ENCODE data around the gene ABL1.
"Not testable (repeated sequence)": the region's sequence is repeated elsewhere in the genome, so short reads cannot be mapped to it uniquely, and the experiment has no call there.

Gene ABL1

DNA sequence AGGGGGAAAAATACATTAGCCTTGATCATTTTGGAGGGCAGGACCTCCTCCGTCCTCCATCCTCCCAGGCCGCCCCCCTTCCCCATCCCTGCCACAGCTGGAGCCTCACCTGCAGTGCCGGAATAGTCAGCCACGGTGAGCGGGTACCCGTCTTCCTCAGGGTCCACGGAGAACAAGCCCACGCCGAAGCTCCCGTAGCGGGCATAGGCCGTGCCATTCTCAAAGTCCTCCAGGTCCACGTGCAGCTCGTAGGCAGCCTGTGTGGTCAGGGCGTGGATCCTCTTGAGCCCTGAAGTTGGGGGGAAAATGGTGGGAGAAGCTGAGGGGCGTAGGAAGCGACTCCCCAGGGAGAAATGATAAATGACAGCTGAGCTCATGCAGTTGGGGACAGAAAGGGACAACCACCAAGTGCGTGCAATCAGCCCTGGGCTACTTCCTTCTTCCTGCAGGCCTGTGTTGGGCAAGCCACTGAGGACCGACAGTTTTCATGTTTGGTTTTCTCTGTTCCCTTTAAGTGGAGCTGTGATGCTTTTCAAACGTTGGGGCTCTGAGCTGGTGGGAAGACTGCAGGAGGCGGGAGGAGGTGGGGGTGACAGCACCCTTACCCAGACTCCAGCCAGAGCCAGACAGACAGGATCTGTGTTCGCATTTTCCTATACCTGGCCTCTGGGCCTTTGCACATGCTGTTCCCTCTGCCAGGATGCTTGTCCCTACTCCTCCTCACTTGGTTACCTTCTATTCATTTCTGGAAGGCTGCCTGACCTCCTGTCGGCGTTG lies 70.3 kb downstream of the ABL1 start:
- DNase-seq: peak in 2 of 3 donors; percentile 21 to 26

GRCh38 chr9:130905902-130906734 lies 71.1 kb downstream of the ABL1 start:
- no peak for DNase-seq

GRCh38 chr9:130906735-130907416 lies 71.8 kb downstream of the ABL1 start:
- DNase-seq: no peak

DNA sequence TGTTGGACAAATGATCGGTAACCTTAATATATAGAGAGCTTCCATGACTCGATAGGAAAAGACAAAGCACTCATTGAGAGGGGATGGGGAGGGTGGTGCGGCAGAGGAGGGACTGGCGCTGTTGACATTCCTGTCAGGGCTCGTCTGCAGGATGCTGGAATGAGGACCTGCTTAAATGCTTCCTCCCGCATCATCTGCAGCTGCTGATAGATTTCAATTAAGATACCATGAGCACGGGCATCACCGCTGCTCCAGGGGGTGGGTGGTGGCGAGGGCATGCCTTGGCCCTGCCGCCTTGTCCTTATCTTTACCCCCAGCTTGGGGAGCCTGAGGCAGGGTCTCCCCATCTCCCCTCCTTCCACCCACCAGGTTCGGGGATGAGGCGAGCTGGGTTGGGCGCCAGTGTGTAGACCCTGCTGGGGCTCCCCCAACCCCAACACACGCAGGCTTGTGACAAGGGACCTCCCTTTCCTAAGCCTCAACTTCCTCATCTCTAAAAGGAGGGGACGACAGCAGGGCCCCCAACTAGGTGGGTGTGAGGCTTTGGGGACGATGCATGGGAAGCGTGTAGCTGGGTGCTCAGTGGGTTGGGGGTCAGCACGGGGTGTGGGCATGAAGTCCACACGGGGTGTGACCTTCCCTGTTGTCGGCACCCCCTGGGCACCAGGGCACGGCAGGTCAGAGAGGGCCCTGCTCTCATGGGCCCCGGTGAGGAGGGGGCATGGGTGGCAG lies 73.3 kb downstream of the ABL1 start:
- DNase-seq: no peak

DNA sequence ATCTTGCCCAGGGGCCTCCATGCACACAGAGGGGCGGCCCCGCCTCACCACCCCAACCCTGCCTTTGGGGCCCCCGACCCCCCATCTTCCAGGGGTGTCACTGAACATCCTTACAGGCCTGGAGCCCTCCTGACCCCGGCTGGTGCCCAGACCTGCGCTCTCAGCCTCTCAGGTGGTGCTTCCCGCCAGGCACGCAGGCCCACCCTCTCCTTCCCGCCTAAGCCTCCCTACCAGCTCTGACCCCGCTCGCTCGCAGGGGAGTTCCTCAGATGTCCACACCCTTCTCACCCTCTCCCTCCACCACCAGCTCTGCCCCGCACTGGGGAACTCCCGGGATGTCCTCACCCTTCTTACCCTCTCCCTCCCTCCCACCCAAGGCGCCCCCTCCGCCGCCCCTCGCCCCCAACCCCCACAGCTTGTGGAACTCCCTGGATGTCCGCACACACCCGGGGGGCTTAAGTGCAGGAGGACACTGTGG lies 73.9 kb downstream of the ABL1 start:
- DNase-seq: no peak

GRCh38 chr9:130910041-130910440 lies 75.0 kb downstream of the ABL1 start:
- not testable (repeated sequence) for DNase-seq

DNA sequence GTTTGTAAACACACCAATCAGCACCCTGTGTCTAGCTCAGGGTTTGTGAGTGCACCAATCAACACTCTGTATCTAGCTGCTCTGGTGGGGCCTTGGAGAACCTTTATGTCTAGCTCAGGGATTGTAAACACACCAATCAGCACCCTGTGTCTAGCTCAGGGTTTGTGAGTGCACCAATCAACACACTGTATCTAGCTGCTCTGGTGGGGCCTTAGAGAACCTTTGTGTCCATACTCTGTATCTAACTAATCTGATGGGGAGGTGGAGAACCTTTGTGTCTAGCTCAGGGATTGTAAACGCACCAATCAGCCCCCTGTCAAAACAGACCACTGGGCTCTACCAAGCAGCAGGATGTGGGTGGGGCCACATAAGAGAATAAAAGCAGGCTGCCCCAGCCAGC lies 75.6 kb downstream of the ABL1 start:
- not testable (repeated sequence) for DNase-seq

GRCh38 chr9:130911254-130912049 lies 76.4 kb downstream of the ABL1 start:
- DNase-seq: no peak

GRCh38 chr9:130912932-130913598 lies 78.0 kb downstream of the ABL1 start:
- no peak for DNase-seq

- DNase-seq: no peak
Measured at GRCh38 chr9:130913599-130914416, 78.8 kb downstream of the ABL1 start.

DNA sequence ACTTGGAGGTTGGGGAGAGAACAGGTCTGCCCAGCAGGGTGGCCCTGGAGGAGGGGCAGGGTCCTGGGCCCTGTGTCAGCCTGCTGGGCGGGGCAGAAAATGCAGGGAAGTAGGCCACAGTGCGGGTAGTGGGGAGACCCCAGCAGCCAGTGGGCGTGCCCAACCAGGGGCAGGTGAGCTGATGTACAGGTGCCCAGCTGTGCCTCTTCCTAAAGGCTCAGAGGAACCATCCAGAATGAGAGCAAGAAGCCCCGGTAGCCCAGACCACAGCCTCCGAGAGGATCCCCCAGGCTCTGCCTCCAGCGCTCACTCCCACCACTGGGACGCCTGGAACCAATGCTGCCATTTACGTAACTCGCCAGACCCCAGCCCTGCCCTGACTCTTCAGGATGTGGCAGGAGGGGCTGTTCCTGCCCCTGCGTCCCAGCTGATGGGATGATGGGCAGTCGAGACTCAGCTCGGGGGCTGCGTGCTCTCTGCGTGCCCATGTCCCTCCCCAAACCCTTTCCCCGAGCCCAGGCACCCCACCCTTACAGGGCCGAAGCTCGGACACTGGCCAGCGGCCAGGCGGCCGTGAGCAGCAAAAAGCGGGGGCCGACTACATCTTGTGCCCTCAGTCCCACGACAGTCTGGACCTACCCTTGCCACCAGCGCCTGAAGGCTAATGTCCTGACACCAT lies 79.5 kb downstream of the ABL1 start:
- no peak for DNase-seq

DNA sequence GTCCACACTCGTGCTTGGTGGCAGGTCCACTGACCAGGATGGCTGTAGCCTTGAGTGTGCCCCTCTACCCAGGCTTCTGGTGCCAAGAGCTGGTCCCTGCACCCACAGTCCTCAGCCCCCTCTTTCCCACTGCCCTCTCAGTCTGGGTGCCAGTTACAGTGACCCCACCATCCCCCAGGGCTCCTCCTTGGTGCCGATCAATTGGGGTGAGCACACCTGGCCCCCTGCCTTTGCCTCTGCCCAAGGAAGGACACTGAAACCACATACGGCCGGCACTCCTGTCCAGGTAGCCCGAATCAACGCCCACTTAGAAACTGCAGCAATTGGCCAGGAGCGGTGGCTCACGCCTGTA lies 80.0 kb downstream of the ABL1 start:
- DNase-seq: no peak

DNA sequence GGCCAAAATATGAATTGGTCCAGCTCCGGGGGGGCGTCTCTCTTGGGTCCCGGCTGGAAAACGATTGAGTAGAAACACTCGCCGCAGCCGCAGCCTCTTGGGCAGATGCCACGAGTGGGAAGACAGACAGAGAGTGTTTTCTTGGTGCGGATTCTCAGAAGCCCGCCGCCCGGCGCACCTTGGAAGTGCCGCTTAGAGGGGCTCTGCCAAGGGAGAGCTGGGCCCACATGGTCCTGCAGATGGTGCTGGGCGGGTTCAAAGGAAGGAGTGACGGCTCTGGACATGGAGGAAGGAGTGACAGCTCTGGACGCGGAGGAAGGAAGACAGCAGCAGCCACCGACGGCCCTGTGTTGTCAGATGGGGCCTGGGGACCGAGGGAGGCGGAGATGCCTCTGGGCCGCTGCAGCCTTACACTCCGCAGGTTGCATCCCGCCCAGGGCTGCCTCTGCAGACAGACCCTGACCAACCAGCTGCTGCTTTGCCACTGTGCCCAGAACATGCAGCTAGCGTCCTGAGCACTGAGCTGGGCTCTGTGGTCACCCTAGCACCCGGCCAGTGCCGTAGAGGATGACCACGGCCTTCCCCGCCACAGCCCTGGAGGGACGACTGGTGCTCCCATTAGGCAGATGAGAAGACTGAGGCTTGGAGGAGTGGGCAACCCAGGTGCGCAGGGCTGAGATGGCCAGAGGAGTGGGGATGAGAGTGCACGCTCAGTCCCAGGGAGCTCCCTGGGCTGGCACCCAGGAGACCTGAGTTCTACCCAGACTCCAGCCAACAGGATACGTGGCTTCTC lies 82.3 kb downstream of the ABL1 start:
- DNase-seq: no peak

- no peak for DNase-seq
Measured at GRCh38 chr9:130918101-130918825, 83.2 kb downstream of the ABL1 start.

DNA sequence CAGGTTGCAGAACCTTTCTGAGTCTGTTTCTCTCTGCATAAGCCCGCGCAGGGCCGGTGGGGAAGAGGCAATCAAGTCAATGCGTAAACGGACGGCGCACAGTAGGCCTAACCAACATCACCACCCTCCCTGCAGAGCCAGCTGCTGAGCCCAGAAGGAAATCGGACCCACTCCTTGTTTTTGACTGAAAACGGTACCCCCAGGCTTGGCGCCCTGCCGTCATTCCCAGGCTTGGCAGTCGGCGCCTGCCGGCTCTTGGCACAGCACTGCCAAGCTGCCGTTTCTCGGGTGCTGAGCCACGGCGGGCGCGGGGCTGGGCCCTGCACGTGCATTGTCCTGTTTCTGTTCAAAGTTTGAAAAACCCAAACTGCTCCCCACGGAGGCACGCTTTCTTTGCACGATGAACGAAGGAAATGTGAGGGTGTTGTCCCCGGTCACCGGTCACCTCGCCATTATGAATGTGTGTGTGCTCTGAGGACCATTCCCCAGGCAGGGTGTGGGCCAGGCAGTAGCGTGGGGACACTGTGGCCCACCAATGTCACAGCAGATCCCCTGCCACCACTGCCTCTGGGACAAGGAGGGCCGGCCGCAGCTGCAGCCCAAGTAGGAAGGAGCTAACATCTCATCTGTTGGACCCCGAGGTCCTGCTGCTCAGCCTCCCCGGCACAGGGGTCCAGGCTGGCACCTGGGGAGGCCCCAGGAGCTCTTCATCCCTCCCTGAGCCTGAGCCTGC lies 83.9 kb downstream of the ABL1 start:
- DNase-seq: no peak

- no peak for DNase-seq
Measured at GRCh38 chr9:130919559-130920145, 84.6 kb downstream of the ABL1 start.

- DNase-seq: no peak
Measured at GRCh38 chr9:130920233-130920632, 85.2 kb downstream of the ABL1 start.
